ENCODE measurements around the gene SPN. TPM values are rescaled to one million over a fixed set of nuclear protein-coding genes. Genes with fewer than 3 reads are reported as not detected.
"Not testable (repeated sequence)": the region's sequence is repeated elsewhere in the genome, so short reads cannot be mapped to it uniquely, and the experiment has no call there.

SPN gene
- total RNA-seq, 1 donor = 451 TPM

- DNase-seq (ENCODE audit: low read depth in 2 of 3, low spot score in 2 of 3) = no peak
Measured at GRCh38 chr16:29674188-29674587, 11.1 kb downstream of the SPN start.

GRCh38 chr16:29675811-29676643 lies 13.0 kb downstream of the SPN start:
- DNase-seq (ENCODE audit: low read depth in 2 of 3, low spot score in 2 of 3) = peak in 1 of 3 donors; percentile 71

- no peak for DNase-seq (ENCODE audit: low read depth in 2 of 3, low spot score in 2 of 3)
Measured at GRCh38 chr16:29676989-29677785, 14.1 kb downstream of the SPN start.

GRCh38 chr16:29678691-29679267 lies 15.7 kb downstream of the SPN start, which contains the start of gene QPRT:
TSS of gene QPRT (plus strand) at chr16:29679180. CDS start at chr16:29679198, 18 bp downstream.
- peak in 1 of 3 donors; percentile 43 for DNase-seq (ENCODE audit: low read depth in 2 of 3, low spot score in 2 of 3)

- DNase-seq (ENCODE audit: low read depth in 2 of 3, low spot score in 2 of 3) = no peak
Measured at GRCh38 chr16:29680180-29680598, 17.1 kb downstream of the SPN start.

GRCh38 chr16:29683543-29684090 lies 20.6 kb downstream of the SPN start:
- DNase-seq (ENCODE audit: low read depth in 2 of 3, low spot score in 2 of 3) = no peak

- DNase-seq (ENCODE audit: low read depth in 2 of 3, low spot score in 2 of 3) = no peak
Measured at GRCh38 chr16:29684679-29685078, 21.6 kb downstream of the SPN start.

- DNase-seq (ENCODE audit: low read depth in 2 of 3, low spot score in 2 of 3) = peak in 1 of 3 donors; percentile 78
Measured at GRCh38 chr16:29686740-29687332, 23.8 kb downstream of the SPN start.

GRCh38 chr16:29687755-29688154 lies 24.7 kb downstream of the SPN start:
- no peak for DNase-seq (ENCODE audit: low read depth in 2 of 3, low spot score in 2 of 3)

GRCh38 chr16:29688172-29688571 lies 25.1 kb downstream of the SPN start:
- no peak for DNase-seq (ENCODE audit: low read depth in 2 of 3, low spot score in 2 of 3)

GRCh38 chr16:29689490-29690351 lies 26.7 kb downstream of the SPN start:
- not testable (repeated sequence) for DNase-seq (ENCODE audit: low read depth in 2 of 3, low spot score in 2 of 3)

GRCh38 chr16:29692606-29693005 lies 29.6 kb downstream of the SPN start:
- DNase-seq (ENCODE audit: low read depth in 2 of 3, low spot score in 2 of 3) = not testable (repeated sequence)

GRCh38 chr16:29694384-29695195 lies 31.5 kb downstream of the SPN start:
- DNase-seq (ENCODE audit: low read depth in 2 of 3, low spot score in 2 of 3) = no peak

- DNase-seq (ENCODE audit: low read depth in 2 of 3, low spot score in 2 of 3) = not testable (repeated sequence)
Measured at GRCh38 chr16:29695675-29696074, 32.6 kb downstream of the SPN start.

- DNase-seq (ENCODE audit: low read depth in 2 of 3, low spot score in 2 of 3) = no peak
Measured at GRCh38 chr16:29696881-29697331, 33.9 kb downstream of the SPN start.

GRCh38 chr16:29697391-29697790 lies 34.3 kb downstream of the SPN start:
- DNase-seq (ENCODE audit: low read depth in 2 of 3, low spot score in 2 of 3) = no peak

- DNase-seq (ENCODE audit: low read depth in 2 of 3, low spot score in 2 of 3) = no peak
Measured at GRCh38 chr16:29698042-29698441, 35.0 kb downstream of the SPN start.

GRCh38 chr16:29698484-29699323 lies 35.7 kb downstream of the SPN start:
- no peak for DNase-seq (ENCODE audit: low read depth in 2 of 3, low spot score in 2 of 3)

Measured in hematopoietic multipotent progenitor cell (in vitro differentiated cells).